Measurements from ENCODE around the gene TAF8.

DNA sequence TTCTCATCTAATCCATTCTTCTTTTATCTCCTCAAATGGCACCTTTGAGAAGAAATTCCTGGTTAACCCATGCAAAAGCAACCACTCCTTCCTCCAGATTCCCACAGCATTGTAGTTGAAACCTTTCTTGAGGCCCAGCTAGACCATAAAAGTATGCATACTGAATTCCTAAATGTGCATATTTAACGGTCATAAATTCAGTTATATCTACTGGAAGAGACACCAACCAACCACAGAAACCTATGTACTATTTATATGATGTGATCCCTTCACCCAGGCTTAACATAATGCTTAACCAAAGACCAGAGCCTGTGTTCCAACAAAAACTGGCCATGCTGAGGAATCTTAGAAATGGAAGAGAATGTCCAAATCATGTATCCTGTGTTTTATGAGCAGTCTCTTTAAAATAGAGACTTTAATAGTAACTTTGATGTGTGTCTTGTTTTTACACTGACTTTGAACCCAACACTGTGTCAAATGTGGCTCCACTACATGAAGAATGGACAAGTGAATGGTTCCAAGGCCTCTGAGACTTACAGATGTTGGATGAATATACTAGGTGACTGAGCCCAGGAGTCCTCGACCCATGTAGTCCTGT lies 11.4 kb upstream of the TAF8 start:
- TF ChIP-seq, protein P1, sequence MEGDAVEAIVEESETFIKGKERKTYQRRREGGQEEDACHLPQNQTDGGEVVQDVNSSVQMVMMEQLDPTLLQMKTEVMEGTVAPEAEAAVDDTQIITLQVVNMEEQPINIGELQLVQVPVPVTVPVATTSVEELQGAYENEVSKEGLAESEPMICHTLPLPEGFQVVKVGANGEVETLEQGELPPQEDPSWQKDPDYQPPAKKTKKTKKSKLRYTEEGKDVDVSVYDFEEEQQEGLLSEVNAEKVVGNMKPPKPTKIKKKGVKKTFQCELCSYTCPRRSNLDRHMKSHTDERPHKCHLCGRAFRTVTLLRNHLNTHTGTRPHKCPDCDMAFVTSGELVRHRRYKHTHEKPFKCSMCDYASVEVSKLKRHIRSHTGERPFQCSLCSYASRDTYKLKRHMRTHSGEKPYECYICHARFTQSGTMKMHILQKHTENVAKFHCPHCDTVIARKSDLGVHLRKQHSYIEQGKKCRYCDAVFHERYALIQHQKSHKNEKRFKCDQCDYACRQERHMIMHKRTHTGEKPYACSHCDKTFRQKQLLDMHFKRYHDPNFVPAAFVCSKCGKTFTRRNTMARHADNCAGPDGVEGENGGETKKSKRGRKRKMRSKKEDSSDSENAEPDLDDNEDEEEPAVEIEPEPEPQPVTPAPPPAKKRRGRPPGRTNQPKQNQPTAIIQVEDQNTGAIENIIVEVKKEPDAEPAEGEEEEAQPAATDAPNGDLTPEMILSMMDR (optimal IDR thresholded peaks at IDR 0.05 in 1 of 3, IDR thresholded peaks at IDR 0.05 in 1 of 3, conservative IDR thresholded peaks at IDR 0.05 in 1 of 3; ENCODE audit: extremely low read depth in 1 of 3, insufficient read depth in 2 of 3, low read length in 3 of 3) = no peak
- TF ChIP-seq EZH2 (IDR thresholded peaks at IDR 0.05; ENCODE audit: low read length) = no peak
